HPDE6-E6E7 (cell line): ENCODE results near the gene B4GALT5.

ENCODE experiments used
- DNase-seq: peaks from one replicate; pipeline ENCODE4 v3.0.0; 2011; ENCODE audit warnings: missing footprints; ENCODE audit errors: extremely low spot score

Gene B4GALT5

GRCh38 chr20:49585585-49586245 lies 128.0 kb downstream of the B4GALT5 start:
- no peak for DNase-seq

GRCh38 chr20:49584418-49585382 lies 129.0 kb downstream of the B4GALT5 start:
- no peak for DNase-seq

GRCh38 chr20:49583669-49584417 lies 129.8 kb downstream of the B4GALT5 start:
- DNase-seq, result no peak

- no peak for DNase-seq
Observed at GRCh38 chr20:49583343-49583668, 130.4 kb downstream of the B4GALT5 start.
